ENCODE results near the gene DDT.

- no peak for TF ChIP-seq CTCF (IDR thresholded peaks at IDR 0.05; ENCODE audit: low read length)
- TF ChIP-seq EZH2 (IDR thresholded peaks at IDR 0.05; ENCODE audit: borderline replicate concordance, low read length) = no peak
Observed at GRCh38 chr22:24008381-24009226, 34.4 kb upstream of the DDT start.

Data from OCI-LY1 (cell line).